Ramos (cell line): ENCODE measurements around the gene CFAP52.
"Not testable (repeated sequence)": the region's sequence is repeated elsewhere in the genome, so short reads cannot be mapped to it uniquely, and the experiment has no call there.

Experiments
- in situ Hi-C: fragments of 300-500 bp; cut with MboI; formaldehyde crosslinking; loops from one replicate; pipeline ENCODE4 v1.14.3; 2022; ENCODE audit warnings: low sequenced_read_pairs; ENCODE audit not compliant: unreplicated experiment

CFAP52 gene

DNA sequence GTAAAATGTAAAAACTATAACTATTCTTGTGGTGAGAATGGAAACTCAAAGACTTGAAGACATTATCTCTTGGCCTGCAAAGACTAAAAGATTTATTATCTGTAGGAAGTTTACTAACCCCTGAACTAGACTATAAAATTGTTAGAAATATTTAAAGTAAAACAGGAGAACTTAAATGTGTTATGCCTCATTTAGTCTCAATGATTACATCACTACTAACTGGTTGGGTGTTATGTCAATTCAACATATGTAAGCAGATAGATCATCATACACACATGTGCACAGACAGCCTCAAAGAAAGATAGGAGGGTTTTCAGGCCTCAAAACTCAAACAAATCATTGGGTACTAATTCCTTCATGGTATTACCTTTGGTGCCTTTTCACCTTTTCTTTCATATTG is 8.4 kb upstream of the CFAP52 start:
- in situ Hi-C loops: no loop called here

DNA sequence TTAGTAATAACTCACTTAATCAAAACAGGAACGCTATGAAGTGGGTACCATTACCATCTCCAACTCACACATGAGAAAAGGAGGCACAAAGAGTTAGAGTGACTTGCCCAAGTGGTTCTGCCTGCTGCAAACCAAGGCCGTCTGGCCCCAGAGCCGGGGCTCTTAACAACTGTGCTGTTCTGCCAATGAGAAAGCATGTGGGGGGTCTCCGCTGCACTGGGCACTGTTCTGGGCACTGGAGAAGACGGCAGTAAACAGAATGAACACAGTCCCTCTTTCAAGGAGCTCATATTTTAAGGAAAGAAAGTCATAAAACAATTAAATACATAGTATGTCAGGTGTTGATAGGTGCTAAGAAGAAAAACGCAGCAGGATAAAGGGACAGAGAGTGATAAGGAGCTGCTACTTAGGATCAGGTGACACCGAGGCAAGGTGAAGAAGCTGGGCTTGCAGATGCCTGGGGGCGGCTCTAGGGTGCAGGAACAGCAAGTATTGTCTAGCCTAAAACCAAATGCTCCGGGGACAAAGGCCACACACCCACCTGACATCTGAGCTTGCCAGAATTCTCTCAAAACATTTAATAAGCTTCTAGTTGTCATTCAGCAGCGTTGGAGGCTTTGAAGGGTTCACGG is 7.4 kb upstream of the CFAP52 start:
- in situ Hi-C loops: no loop called here

DNA sequence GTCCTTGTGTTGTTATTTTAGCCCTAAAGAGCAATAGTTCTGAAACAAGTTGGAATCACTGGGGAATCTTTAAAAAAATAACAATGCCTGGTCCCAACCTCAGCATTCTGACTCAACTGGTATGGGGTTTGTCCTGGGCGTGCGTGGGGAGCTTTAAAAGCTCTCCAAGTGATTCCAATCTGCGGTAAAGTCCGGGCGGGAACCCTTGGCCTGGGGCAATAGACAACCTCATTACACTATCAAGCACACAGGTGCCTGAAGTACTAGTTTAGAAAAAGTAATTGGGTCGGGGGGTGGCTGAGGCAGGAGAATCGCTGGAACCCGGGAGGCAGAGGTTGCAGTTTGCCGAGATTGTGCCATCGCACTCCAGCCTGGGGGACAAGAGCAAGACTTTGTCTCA is 5.2 kb upstream of the CFAP52 start:
- in situ Hi-C loops: no loop called here

DNA sequence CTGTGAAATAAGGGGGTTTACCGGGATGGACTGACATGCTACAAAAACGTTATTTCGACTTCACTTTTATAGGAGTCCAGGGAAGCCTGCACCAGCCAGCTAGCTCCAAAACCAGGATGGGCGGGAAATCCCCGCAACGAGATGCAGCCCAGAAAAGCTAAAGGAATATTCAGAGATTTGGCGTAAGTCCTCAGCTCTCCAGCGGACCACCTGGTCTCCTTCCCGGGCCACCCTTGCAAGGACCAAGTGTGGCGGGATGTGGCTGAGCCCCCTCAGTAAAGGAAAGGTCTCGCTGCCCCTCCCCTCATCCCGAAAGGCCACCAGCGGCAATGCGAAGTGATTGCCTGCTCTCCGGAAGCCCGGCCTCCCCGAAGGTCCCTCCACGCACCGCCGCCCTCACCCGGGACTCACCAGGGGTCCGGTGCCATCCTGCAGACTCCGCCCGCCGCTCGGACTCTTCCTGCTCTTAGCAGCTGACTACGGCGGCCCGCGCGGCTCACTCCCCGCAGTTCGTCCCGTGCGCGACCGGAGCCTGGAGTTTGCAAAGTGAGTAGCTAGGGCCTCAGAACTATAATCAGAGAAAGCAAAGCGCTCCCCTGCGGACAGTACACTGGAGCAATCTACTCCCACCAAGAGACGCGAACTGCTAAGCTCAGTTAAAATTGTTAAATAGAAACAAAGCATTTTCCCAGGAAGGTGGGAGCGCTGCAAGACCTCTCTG is 901 bp upstream of the CFAP52 start, which contains the start of gene STX8:
Gene STX8, minus strand, starts transcription at position 440 of the 721 bp plus-strand sequence. Its CDS starts 12 bp downstream, at position 428.
- in situ Hi-C loops: no loop called here

DNA sequence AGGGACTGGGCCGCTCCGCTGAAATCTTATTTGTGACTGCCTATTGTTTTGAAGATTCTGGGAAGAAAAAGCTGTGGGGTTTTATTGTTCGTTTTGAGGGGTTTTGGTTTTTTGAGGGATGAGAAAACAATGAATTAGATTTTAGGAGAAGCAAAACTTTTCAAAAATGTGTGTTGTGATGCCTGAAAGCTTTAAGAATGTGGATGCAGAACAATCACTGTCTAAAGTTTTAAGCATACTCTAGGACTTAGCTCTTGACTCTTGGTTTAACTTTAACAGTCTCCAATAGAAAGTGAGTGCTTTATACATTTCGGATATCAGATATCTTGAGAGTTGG is 899 bp downstream of the CFAP52 start:
- in situ Hi-C loops: no loop called here

DNA sequence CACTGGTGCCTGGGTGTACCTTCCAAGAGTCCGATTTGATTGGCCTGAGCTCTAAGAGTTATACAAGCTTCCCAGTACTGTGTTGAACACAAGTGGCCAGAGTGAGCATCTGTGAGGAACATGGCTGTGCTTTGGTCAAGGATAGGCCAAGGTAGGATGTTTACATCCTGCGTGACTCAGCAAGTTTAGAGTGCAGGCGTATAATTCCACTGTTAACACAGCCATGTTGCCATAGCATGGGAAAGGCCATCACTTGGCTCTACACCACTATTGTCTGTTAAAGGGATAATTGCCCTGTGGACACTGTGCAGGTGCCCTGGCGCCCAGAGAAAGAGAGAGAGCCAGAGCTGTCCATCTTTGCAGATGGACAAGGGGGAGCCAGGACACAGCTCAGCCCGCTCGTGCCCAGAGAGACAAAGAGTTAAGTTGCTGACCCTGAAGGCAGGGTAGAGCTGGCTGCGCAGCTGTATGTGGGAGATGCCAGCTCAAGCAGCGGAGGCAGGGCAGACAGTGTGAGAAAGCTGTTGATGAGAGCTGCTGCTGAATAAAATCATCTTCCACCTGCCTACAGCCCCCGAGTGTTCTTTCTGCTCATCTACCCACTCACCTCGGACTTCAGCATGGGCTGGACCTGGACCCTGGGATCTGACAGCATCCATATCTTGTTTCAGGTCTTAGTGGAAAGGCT is 11.7 kb downstream of the CFAP52 start:
- in situ Hi-C loops: no loop called here

DNA sequence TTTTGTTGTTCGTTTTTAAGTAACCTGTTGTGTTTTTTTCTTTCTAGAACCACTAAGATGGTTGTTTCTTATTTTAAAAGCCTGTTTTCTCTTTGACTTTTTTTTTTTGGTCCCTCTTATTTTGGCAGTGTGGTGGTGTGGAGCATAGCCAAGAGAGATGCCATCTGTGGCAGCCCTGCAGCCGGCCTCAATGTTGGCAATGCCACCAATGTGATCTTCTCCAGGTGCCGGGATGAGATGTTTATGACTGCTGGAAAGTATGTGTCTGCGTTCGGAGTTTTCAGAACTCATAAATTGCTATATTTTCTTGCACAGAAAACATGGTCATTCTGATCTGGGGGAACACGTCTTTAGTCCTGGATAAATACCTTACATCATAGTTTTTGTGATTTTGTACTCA is 17.6 kb downstream of the CFAP52 start:
- in situ Hi-C loops: no loop called here

DNA sequence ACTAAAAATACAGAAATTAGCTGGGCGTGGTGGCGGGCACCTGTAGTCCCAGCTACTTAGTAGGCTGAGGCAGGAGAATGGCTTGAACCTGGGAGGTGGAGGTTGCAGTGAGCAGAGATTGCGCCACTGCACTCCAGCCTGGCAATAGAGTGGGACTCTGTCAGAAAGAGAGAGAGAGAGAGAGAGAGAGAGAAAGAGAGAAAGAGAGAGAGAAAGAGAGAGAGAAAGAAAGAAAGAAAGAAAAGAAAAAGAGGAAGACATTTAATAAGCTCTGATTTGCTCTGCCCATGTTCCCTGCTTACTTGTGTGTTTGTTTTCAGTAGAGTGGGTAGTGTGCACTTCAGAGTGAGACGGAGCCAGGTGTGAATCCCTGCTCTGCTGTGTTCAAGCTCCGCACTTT is 21.2 kb downstream of the CFAP52 start:
- in situ Hi-C loops: not testable (repeated sequence)

DNA sequence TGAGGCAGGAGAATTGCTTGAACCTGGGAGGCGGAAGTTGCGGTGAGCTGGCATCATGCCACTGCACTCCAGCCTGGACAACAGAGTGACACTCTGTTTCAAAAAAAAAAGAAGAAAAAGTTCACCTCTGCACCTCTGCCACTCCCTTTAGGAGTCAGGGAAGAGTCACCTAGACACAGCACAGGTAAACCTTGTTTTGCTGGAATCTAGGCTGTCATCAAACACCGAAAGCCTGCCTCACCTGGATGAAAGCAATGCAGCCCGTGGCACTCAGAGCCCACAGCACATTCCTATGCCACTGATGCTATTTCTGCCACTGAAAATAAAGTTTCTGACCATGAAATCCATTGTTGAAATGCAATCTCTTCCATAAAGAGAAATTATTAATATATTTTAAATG is 22.2 kb downstream of the CFAP52 start:
- in situ Hi-C loops: no loop called here

DNA sequence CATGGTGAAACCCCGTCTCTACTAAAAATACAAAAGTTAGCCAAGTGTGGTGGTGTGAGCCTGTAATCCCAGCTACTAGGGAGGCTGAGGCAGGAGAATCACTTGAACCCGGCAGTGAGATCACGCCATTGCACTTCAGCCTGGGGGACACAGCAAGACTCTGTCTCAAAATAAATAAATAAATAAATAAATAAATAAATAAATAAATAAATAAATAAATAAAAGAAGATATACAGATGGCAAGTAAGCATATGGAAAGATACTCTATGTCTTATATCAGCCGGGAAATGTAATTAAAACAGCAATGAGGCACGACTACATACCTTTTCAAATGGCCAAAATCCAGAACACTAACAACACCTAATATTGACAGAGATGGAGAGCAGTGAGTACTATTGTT is 28.1 kb downstream of the CFAP52 start:
- in situ Hi-C loops: not testable (repeated sequence)

DNA sequence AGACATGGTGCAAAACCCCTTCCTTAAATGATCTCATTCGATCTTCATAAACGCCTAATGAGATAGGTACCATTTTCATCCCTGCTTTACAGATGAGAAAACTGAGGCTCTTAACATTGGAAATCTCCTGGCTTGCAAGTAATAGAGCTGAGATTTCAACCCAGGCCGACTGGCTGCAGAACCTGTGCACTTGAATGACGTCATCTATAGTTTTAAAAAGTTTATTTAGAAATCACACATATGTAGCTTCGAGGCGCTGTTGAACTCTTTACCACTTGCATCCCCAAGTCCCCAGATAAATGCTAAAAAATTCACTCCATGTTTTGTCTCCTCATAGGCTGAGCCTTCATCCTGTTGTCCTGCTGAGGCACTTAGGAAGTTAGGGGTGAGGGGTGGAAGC is 30.0 kb downstream of the CFAP52 start:
- in situ Hi-C loops: no loop called here

DNA sequence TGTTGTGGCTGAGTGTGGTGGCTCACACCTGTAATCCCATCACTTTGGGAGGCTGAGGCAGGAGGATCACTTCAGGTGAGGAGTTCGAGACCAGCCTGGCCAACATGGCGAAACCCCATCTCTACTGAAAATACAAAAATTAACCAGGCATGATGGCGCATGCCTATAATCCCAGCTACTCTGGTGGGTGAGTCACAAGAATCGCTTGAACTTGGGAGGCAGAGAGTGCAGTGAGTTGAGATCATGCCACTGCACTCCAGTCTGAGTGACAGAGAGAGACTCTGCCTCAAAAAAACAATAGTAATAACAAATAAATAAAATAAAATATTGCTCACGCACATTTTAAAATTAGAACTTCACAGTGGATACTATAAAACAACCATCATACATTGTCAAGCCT is 30.6 kb downstream of the CFAP52 start:
- in situ Hi-C loops: not testable (repeated sequence)

DNA sequence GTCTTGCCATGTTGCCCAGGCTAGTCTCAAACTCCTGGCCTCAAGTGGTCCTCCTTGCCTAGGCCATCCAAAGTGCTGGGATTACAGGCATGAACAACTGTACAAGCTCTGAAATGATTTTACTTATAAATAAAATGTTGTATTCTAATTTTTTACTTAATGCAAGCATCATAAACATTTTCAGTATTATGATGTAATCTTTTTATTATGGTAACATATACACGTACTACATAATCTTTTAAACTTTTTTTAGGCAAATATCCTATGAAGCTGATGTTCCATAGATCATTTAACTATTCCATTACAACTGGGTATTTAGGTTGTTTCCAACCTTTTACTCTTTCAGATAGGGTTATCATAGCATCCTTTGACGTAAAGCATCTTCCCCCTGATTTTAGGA is 35.1 kb downstream of the CFAP52 start:
- in situ Hi-C loops: no loop called here

DNA sequence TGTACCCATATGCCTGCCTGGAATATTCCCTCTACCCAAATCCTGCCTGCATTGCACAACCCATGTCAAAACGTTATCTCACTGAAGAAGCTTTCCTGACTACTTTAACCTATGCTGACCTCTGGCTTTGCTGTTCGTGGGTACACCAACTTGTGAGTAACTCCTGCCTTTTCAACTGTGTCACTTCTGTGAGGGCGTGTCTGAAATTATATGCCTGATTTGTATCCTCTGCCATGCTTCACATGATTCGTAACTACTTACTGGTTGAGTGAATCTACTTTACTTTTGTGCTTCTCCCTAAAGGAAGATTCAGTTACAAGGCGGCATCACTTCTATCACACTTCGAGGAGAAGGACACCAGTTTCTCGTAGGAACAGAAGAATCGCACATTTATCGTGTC is 35.6 kb downstream of the CFAP52 start:
- in situ Hi-C loops: no loop called here

DNA sequence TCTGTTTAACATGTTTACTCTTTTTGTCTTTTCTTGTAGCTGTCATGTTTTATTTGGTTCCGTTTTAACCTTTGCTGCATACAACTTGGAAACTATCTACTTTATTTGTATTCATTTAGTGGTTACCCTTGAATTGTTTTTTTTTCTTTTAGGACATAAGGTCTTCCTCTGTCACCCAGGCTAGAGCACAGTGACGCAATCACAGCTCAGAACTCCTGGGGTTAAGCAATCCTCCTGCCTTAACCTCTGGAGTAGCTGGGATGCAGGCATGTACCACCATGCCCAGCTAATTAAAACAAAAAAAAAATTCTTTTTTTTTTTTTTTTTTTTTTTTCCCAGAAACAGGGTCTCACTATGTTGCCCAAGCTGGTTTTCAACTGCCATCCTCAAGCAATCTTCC is 39.0 kb downstream of the CFAP52 start:
- in situ Hi-C loops: no loop called here

DNA sequence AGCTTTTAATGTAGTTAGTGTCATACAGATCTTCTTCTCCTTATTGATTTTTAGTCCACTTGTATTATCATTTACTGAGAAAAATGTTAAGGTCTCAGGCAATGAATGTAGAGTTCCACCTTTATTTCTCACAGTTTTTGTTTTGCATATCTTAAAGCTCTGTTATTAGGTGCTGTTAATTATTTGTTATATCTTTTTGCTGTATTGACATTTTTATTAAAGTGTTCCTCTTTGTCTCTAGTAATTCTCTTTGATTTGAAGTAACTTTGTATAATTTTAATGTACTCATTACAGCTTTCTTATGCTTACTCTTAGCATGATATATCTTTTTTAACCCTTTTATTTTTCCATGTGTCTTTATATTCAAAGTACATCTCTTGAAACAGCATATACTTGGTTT is 46.5 kb downstream of the CFAP52 start:
- in situ Hi-C loops: no loop called here

DNA sequence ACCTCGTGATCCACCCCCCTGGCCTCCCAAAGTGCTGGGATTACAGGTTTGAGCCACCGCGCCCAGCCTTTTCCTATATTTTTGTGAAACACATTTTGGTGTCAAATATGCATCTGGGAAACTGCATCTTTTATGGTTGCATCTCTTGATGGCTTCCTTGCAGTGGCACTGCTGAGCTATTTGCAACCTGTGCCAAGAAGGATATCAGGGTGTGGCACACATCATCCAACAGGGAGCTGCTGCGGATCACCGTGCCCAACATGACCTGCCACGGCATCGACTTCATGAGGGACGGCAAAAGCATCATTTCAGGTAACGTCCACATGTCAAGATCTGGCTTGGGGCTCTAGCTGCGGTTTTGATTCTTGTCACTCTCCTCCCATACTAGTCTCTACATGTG is 52.1 kb downstream of the CFAP52 start:
- in situ Hi-C loops: no loop called here

DNA sequence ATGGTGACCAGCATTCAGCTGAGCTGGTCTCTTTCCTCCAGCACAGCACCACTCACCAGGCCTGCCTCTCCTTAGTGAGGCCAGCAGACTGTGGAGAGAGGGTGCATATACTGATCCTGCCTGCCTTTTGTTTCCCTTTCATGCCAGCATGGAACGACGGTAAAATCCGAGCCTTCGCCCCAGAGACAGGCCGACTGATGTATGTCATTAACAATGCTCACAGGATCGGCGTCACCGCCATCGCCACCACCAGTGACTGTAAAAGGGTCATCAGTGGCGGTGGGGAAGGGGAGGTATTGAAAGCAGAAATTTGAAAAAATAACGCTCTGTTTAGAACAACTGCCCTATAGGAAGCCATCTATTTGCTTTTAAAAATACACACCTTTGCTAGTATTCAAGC is 56.3 kb downstream of the CFAP52 start:
- in situ Hi-C loops: no loop called here

DNA sequence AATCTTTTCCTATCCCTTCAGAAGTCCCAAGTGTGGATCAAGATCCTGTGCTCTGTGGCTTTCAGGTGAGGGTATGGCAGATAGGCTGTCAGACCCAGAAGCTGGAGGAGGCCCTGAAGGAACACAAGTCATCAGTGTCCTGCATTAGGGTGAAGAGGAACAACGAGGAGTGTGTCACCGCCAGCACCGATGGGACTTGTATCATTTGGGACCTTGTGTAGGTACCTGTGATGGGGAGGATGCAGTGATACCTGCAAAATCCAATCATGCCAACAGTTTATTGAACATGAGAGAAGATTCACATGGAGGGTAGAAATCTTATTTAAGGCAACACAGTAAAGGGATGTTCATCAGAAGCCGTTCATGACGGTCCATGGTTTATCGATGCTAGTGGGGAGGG is 58.9 kb downstream of the CFAP52 start:
- in situ Hi-C loops: no loop called here

DNA sequence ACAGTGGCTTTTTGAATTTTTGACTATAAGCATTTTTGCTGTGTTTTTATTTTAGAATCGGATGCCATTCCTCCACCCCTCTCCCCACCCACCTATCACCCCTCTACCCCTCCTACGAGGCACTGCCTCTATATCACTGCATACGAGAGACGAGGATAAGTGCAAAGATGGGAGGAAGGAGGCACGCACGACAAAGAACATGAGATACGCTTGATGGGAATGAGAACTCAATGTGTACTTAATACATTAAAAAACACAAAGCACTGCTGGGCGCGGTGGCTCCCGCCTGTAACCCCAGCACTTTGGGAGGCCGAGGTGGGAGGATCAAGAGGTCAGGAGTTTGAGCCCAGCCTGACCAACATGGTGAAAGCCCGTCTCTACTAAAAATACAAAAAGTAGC is 60.1 kb downstream of the CFAP52 start:
- in situ Hi-C loops: no loop called here

DNA sequence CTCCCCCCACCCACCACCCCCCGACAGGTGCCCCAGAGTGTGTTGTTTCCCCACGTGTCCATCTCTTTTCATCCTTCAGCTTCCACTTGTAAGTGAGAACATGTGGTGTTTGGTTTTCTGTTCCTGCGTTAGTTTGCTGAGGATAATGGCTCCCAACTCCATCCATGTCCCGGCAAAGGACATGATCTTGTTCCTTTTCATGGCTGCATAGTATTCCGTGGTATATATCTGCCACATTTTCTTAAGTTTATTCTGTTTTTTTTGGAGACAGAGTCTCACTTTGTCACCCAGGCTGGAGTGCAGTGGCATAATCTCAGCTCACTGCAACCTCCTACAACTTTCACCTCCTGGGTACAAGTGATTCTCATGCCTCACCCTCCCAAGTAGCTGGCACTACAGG is 63.9 kb downstream of the CFAP52 start:
- in situ Hi-C loops: not testable (repeated sequence)

DNA sequence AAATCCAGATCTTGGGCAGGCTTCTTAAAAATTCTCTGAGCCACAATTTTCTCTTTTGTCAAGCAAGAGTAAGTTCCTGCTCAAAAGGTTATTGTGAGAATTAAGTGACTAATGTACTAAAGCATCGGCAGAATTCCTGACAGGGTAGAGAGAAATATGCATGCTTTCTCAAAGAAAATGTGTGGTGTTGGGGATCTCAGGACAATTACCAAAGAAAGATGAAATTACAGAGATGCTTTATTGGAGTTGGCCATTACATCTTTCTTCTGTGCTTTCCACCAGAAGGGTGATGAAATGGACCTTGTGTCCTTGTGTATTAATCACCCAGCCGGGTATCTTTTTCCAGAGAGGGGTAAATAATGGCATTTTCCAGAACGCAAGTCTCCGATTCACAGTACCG is 67.2 kb downstream of the CFAP52 start:
- in situ Hi-C loops: no loop called here
